ENCODE data around the gene ANKRD65.
"Not testable (repeated sequence)": the region's sequence is repeated elsewhere in the genome, so short reads cannot be mapped to it uniquely, and the experiment has no call there.

ANKRD65 gene

GRCh38 chr1:1430992-1431844, 10.1 kb upstream of the ANKRD65 start:
- no peak for DNase-seq (ENCODE audit: low read depth in 2 of 2)

- DNase-seq (ENCODE audit: low read depth in 2 of 2), result no peak
These were observed 9.3 kb upstream of the ANKRD65 start for GRCh38 chr1:1430114-1430982.

GRCh38 chr1:1429671-1430073, 8.6 kb upstream of the ANKRD65 start:
- DNase-seq (ENCODE audit: low read depth in 2 of 2), result no peak

GRCh38 chr1:1428967-1429366, 7.9 kb upstream of the ANKRD65 start:
- DNase-seq (ENCODE audit: low read depth in 2 of 2), result not testable (repeated sequence)

GRCh38 chr1:1428174-1428573, 7.1 kb upstream of the ANKRD65 start:
- no peak for DNase-seq (ENCODE audit: low read depth in 2 of 2)

GRCh38 chr1:1427820-1428148, 6.7 kb upstream of the ANKRD65 start:
- DNase-seq (ENCODE audit: low read depth in 2 of 2), result no peak

GRCh38 chr1:1427106-1427819, 6.2 kb upstream of the ANKRD65 start:
- no peak for DNase-seq (ENCODE audit: low read depth in 2 of 2)

- no peak for DNase-seq (ENCODE audit: low read depth in 2 of 2)
These were observed 5.5 kb upstream of the ANKRD65 start for GRCh38 chr1:1426496-1427105.

- no peak for DNase-seq (ENCODE audit: low read depth in 2 of 2)
These were observed 4.8 kb upstream of the ANKRD65 start for GRCh38 chr1:1425753-1426495.

- no peak for DNase-seq (ENCODE audit: low read depth in 2 of 2)
These were observed 4.3 kb upstream of the ANKRD65 start for GRCh38 chr1:1425426-1425752.

GRCh38 chr1:1424707-1425106, 3.6 kb upstream of the ANKRD65 start:
- DNase-seq (ENCODE audit: low read depth in 2 of 2), result no peak

- no peak for DNase-seq (ENCODE audit: low read depth in 2 of 2)
These were observed 2.1 kb upstream of the ANKRD65 start for GRCh38 chr1:1423245-1423597.

GRCh38 chr1:1422465-1423244, 1.6 kb upstream of the ANKRD65 start:
- no peak for DNase-seq (ENCODE audit: low read depth in 2 of 2)

GRCh38 chr1:1421907-1422464, 910 bp upstream of the ANKRD65 start:
- DNase-seq (ENCODE audit: low read depth in 2 of 2), result no peak

- DNase-seq (ENCODE audit: low read depth in 2 of 2), result no peak
These were observed 378 bp downstream of the ANKRD65 start for GRCh38 chr1:1420654-1421141.

GRCh38 chr1:1419813-1420653, 1.0 kb downstream of the ANKRD65 start:
- no peak for DNase-seq (ENCODE audit: low read depth in 2 of 2)

- no peak for DNase-seq (ENCODE audit: low read depth in 2 of 2)
These were observed 1.7 kb downstream of the ANKRD65 start for GRCh38 chr1:1419363-1419812.

GRCh38 chr1:1418464-1419362, 2.4 kb downstream of the ANKRD65 start:
- no peak for DNase-seq (ENCODE audit: low read depth in 2 of 2)
